HG02970 (cell line): ENCODE data around the gene TTLL10.

Experiments
- ATAC-seq: cut with Tn5 transposase; IDR thresholded peaks from one replicate; pipeline ENCODE4 v1.9.1; 2021; ENCODE audit warnings: mild to moderate bottlenecking, moderate library complexity, moderate number of reproducible peaks; ENCODE audit not compliant: unreplicated experiment, low FRiP score

The TTLL10 gene

DNA sequence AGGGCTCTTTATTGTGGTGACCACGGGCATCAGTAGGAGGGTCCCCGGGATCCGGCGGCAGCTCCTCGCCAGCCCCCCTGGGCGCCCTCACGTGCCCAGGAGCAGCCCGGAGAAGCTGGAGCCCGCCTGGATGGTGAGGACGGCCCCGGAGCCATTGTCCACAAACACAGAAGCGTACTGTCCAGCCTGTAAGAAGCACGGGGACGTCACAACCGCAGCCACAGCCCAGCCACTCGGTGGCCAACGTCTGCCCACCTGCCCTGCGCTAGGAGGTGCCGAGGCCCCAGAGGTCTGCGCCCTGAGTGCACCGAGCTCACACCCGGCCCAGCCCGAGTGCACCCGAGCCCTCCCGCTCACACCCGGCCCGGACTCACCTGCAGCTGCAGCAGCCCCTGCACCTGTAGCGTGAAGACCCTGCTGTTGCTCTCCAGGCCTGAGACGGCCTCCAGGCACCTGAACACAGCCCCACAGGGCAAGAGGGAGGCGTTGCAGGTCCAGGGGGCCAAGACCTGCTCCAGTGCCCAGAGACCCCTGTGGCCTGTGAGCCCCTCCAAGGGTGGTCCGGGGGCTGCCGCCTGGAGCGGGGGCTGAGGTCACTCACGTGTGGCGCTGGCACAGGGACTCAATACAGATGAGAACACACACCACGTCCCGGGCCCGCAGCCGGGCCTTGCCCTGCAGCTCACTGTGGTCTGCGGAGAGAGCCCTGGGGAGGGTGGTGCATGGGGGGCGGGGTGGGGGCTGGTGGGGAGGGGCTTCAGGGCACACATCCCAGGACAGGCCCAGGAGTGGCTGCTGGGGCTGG, 69.0 kb downstream of the TTLL10 start:
- ATAC-seq, result no peak

DNA sequence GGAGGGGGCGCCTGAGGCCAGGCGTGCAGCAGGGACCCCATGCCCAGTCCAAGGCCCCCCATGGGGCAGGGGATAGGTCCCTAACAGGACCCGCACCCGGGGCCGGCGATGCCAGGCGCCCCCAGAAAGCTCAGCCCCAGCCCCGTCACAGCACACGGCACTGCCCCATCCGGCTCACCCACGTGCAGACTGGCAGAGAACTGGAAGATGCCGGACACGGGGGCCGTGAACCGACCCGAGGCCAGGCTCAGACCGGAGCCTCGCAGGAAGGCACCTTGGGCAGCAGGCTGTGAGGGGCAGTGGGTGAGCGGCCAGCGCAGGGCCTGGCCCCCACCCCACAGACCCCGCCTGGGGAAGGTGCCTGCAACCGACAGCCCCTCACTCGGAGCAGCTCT, 69.6 kb downstream of the TTLL10 start:
- ATAC-seq, result no peak

DNA sequence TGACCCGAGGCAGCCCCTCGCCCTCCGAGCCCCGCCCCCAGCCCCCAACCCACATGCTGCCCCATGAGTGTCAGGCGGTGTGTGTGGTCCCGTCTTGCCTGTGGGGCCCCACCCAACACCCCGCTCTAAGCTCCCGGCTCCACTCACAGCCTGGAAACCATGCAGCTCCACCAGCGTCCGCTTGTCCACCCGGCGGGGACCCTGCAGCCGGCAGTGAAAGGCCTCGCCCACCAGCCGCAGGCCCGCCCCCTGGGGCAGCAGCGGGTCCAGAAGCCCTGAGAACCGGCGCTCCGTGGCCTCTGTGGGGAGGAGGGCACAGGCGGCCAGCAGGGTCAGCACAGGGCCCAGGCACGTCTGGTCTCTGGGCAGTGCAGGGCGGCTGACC, 70.1 kb downstream of the TTLL10 start:
- ATAC-seq, result no peak

DNA sequence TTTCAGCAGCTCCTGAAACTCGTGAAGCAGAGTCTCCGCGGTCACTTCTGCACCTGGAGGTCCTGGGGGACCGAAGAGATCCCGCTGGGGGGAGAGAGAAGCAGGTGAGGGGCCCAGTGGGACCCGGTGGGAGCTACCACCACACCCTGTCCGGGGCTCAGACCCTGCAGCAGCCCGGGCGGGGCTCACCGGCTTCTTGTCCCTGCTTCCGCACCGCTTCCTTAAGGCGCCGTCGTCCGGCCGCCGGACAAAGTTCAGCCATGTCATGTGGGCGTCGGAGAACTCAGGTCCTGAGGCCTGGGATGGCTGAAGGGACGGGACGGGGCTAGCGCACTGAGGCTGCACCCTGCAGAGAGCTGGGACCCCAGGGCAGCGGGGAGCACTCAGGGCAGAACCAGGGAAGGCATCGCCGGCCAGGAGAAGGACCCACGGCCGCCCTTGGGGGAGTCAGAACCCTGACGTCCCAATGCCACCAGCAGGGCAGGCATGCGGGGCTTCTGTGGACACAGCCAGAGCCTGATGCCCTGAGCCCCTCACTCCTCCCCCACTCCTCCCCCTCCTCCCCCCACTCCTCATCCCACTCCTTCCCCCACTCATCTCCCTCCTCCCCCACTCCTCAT, 70.6 kb downstream of the TTLL10 start:
- no peak for ATAC-seq

DNA sequence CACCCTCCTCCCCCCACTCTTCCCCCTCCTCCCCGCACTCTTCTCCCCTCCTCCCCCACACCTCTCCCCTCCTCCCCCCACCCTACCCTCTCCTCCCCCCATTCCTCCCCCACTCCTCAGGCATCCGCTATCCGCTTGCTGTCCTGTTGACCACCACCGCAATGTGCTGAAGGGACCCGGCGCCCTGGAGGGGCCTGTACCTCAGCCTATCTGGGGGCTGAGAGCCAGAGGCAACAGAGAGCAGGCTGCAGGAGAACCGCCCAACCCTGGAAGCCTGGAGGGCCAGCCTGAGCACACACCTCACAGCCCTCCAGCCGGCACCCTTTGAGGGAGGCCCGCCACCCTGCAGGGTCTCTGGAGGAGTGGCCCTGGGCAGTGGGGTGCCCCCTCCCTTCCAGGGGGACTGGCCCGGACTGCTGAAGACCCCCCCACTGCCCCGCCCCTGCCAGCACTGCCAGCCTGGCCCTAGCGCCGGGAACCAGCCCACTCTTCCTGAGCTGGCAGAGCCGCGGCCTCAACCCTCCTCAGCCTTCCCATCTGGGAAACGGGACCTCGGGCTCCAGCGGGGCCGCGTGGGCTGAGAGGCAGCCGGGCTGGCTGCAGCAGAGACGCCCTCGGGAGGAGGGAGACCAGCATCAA, 71.6 kb downstream of the TTLL10 start:
- ATAC-seq, result no peak

DNA sequence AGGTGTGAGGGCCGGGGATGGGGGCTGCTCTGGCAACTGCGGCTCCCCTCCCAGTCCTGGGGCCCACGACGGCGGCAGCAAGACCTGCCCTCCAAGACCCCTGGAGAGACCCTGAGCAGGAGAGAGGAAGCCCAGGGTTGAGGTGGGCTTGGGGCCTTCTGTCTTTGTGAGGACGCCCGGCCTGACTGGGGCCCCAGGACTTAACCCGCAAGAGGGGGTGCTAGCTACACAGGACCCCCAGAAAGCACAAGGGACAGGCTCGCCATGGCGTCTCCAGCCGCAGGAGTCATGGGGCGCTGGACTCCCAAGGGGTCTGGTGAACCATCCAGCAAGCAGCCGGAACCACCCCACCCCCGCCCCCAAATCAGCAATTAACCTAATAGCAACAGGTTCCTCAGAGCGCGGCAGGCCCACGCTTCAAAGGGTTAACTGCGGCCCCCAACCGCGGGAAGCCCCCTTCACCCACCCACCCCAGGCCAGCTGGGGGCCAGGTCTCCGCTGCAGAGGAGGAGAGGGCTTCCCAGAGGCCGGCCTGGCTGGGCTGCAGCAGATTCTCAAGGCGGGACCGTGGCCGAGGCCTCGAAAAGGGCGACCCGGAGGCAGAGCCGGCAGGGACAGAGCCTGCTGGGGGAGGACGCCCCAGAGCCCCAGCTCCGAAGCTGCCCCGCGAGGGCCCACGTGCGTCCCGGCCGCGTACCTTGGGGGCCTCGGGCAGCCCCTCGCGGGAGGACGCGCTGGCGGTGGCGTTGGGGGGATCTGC, 72.3 kb downstream of the TTLL10 start:
- ATAC-seq, result no peak

DNA sequence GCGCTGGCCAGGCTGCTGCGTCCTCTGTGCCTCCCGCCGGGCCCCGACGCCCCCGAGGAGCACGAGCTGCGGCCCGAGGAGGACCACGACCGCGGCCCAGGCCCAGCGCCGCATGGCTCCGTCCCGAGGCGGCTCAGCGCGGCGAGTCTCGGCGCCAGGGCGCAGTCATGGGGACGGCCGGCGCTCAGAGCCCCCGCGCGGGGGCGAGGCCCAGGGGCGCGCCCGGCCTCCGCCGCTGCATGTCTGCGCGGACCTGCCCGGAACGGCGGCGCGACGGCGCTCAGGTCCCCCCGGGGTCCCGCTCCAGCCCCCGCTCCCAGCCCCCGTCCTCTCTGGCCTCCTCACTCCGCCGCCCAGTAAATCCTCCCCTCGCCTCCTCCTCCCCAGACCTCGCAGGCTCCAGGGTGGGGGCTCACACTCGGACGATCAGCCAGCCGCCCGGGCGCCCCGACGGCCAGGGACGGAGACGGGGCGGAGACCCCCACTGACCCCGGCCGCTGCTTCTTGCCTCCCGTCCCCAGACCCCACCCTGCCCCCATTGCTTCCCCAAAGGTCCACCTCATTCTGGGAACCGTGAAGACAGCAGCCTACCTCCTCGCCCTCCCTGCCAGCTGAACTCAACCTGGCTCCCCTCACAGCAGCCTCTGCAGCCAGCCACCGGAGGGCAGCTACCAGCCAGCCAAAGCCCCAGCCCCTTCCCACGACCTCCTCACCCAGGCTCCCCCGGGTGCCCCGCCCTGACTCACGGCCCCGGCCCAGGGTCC, 73.1 kb downstream of the TTLL10 start, which contains the start of gene C1QTNF12:
Gene C1QTNF12 (minus strand): TSS at position 146 of the 764 bp plus-strand sequence. CDS start 32 bp downstream, at position 114.
- no peak for ATAC-seq

DNA sequence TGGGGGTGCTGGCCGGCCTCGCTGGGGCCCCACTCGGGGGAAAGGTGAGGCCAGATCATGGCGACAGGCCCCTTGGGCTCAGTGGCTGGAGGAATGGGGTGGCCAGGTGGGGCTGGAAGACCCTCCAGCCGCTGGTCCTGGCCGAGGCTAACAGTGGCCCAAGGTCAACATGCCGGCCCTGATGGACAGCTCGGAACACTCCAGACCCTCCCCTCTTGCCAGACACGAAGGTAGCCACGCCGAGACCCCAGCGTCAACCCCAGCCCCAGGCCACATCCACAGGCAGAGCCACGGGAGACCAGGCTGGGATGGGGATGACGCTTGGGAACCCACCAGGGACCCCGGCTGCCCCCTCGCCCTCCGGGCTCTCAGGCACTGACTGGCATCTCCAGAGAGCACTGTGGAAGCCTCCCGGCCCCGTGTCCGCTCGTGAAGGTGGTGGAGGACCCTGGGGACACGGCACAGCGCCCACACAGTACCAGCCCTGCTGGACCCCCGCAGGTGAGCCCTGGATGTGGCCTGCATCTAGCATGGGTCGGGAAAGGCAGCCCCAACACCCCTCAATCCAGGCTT, 73.7 kb downstream of the TTLL10 start:
- ATAC-seq, result no peak
